OCI-LY7 (cell line): ENCODE measurements around the gene BDH1.

Experiments used
- EZH2phosphoT487 ChIP-seq: fragments of 200-600 bp; sonication (generic); IDR thresholded peaks from 2 replicates; pipeline ENCODE4 v1.6.1; 2018; ENCODE audit warnings: low read depth, borderline replicate concordance, mild to moderate bottlenecking, mixed run types, antibody characterized with exemption, low read length, moderate library complexity, mixed read lengths
- TF ChIP-seq, protein P1 (sequence below): fragments of 200-600 bp; sonication (generic); conservative IDR thresholded peaks from 2 replicates; pipeline ENCODE4 v1.5.1; 2014; ENCODE audit warnings: mild to moderate bottlenecking, antibody characterized with exemption, low read length, moderate library complexity, mixed read lengths

GRCh38 chr3:197540961-197541377, 14.8 kb downstream of the BDH1 start:
- TF ChIP-seq, protein P1, sequence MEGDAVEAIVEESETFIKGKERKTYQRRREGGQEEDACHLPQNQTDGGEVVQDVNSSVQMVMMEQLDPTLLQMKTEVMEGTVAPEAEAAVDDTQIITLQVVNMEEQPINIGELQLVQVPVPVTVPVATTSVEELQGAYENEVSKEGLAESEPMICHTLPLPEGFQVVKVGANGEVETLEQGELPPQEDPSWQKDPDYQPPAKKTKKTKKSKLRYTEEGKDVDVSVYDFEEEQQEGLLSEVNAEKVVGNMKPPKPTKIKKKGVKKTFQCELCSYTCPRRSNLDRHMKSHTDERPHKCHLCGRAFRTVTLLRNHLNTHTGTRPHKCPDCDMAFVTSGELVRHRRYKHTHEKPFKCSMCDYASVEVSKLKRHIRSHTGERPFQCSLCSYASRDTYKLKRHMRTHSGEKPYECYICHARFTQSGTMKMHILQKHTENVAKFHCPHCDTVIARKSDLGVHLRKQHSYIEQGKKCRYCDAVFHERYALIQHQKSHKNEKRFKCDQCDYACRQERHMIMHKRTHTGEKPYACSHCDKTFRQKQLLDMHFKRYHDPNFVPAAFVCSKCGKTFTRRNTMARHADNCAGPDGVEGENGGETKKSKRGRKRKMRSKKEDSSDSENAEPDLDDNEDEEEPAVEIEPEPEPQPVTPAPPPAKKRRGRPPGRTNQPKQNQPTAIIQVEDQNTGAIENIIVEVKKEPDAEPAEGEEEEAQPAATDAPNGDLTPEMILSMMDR: no peak
- TF ChIP-seq EZH2phosphoT487: no peak
